GM12878 (cell line): ENCODE data around the gene RBM15. TPM values are rescaled to one million over a fixed set of nuclear protein-coding genes. Genes with fewer than 3 reads are reported as not detected.
A peak's percentile ranks its signal among the peaks of the same experiment; 100 is the strongest.

Experiments used
- ATAC-seq: fragments of 200-7000 bp; cut with Tn5 transposase; 3 replicates; pipeline ENCODE4 v1.9.1; 2020; ENCODE audit warnings: mild to moderate bottlenecking, moderate library complexity
- BruUV-seq: library from RNA; stranded (reverse); fragments of 400-500 nt; replicated peaks from 2 replicates; lab custom pipeline; 2021; lab: Mats Ljungman, UMichigan
- CTCF ChIA-PET: fragments of 300-600 bp; sonication (Branson Sonifier 250); formaldehyde crosslinking; extraction: SDS; loops from one replicate; lab custom pipeline; 2021; ENCODE audit warnings: inconsistent platforms; lab: Yijun Ruan, JAX
- POLR2A ChIA-PET: fragments of 350-600 bp; formaldehyde crosslinking; extraction: SDS; loops from one replicate; lab custom pipeline; 2021; ENCODE audit warnings: inconsistent platforms; lab: Charles Lee
- RAD21 ChIA-PET: fragments of 300-600 bp; sonication (Branson Sonifier 250); formaldehyde crosslinking; loops from one replicate; lab custom pipeline; 2023; ENCODE audit warnings: antibody characterized with exemption; ENCODE audit not compliant: unreplicated experiment; lab: Charles Lee
- SMC1A ChIA-PET: fragments of 300-600 bp; sonication (Branson Sonifier 250); formaldehyde crosslinking; loops from one replicate; lab custom pipeline; 2023; ENCODE audit not compliant: unreplicated experiment, uncharacterized antibody; lab: Charles Lee
- DNase-seq: peaks from one replicate; pipeline ENCODE4 v3.0.0-alpha.2; 2011; ENCODE audit warnings: low read depth, low spot score
- FAIRE-seq: peaks from 3 replicates; lab custom pipeline; 2011; peaks lifted over from hg19 to GRCh38; lab: Jason Lieb, UNC
- H2AFZ ChIP-seq: 2 replicates; pipeline ENCODE4 v1.6.0; 2011; ENCODE audit warnings: low read depth, low read length, control low read depth; ENCODE audit not compliant: control insufficient read depth
- H3K27ac ChIP-seq: 2 replicates; pipeline ENCODE4 v1.5.1; 2011; ENCODE audit warnings: control low read depth; ENCODE audit not compliant: control insufficient read depth, insufficient read depth
- H3K27me3 ChIP-seq, 2 experiments: replicated peaks in 1 of 2; 2 replicates each; pipeline versions ENCODE4 v1.6.0 to v1.6.1; 2011; ENCODE audit warnings: low read length in 1 of 2; ENCODE audit not compliant: control insufficient read depth in 2 of 2, insufficient read depth in 2 of 2
- H3K36me3 ChIP-seq, 2 experiments: 2 replicates each; pipeline ENCODE4 v1.5.1; 2011; ENCODE audit warnings: low read length in 1 of 2; ENCODE audit not compliant: control insufficient read depth in 2 of 2, insufficient read depth in 2 of 2
- H3K4me1 ChIP-seq: 2 replicates; pipeline ENCODE4 v1.6.1; 2011; ENCODE audit warnings: mild to moderate bottlenecking, low read length, moderate library complexity, mixed read lengths; ENCODE audit not compliant: control insufficient read depth, insufficient read depth
- H3K4me2 ChIP-seq: 2 replicates; pipeline ENCODE4 v1.6.0; 2011; ENCODE audit warnings: control low read depth; ENCODE audit not compliant: control insufficient read depth, insufficient read depth
- H3K4me3 ChIP-seq: fragments of 200-600 bp; sonication (generic); 2 replicates; pipeline ENCODE4 v1.5.1; 2016
- H3K79me2 ChIP-seq: 2 replicates; pipeline ENCODE4 v1.6.0; 2011; ENCODE audit warnings: low read length; ENCODE audit not compliant: control insufficient read depth, insufficient read depth
- H3K9ac ChIP-seq: 2 replicates; pipeline ENCODE4 v1.8.0; 2011; ENCODE audit warnings: low read length, control low read depth, mixed read lengths; ENCODE audit not compliant: control insufficient read depth, insufficient read depth
- H3K9me3 ChIP-seq: replicated peaks from 3 replicates; pipeline ENCODE4 v1.5.1; 2011; ENCODE audit warnings: mild to moderate bottlenecking, low read length; ENCODE audit not compliant: control insufficient read depth, insufficient read depth
- H4K20me1 ChIP-seq: 2 replicates; pipeline ENCODE4 v1.6.0; 2011; ENCODE audit not compliant: control insufficient read depth, insufficient read depth
- ATF2 ChIP-seq: IDR thresholded peaks from 2 replicates; pipeline ENCODE4 v1.6.1; 2012; ENCODE audit warnings: low read length, inconsistent platforms
- ETV6 ChIP-seq, 2 experiments: fragments of 450-650 bp in 1 of 2; IDR thresholded peaks in 1 of 2; conservative IDR thresholded peaks in 1 of 2; 2 replicates each; pipeline ENCODE4 v1.6.1; 2014; ENCODE audit warnings: antibody characterized with exemption in 1 of 2, borderline replicate concordance in 1 of 2, low read depth in 1 of 2, mild to moderate bottlenecking in 1 of 2, moderate library complexity in 1 of 2
- FOXK2 ChIP-seq: fragments of 450-650 bp; IDR thresholded peaks from 2 replicates; pipeline ENCODE4 v1.6.1; 2017; ENCODE audit warnings: mild to moderate bottlenecking, moderate library complexity
- MYC ChIP-seq: IDR thresholded peaks from 2 replicates; pipeline ENCODE4 v1.6.1; 2011; ENCODE audit warnings: mild to moderate bottlenecking, low read length, moderate library complexity, inconsistent platforms; ENCODE audit not compliant: insufficient read depth, insufficient replicate concordance, insufficient read length, severe bottlenecking
- PRDM15 ChIP-seq: fragments of 450-650 bp; formaldehyde crosslinking; IDR thresholded peaks from 2 replicates; pipeline ENCODE4 v1.4.0; 2020; ENCODE audit warnings: mild to moderate bottlenecking, moderate library complexity
- RUNX3 ChIP-seq: IDR thresholded peaks from 2 replicates; pipeline ENCODE4 v1.6.1; 2012; ENCODE audit warnings: low read length, inconsistent platforms
- TARDBP ChIP-seq: IDR thresholded peaks from 2 replicates; pipeline ENCODE4 v1.6.1; 2016; ENCODE audit warnings: borderline replicate concordance
- ZNF207 ChIP-seq: fragments of 450-650 bp; IDR thresholded peaks from 2 replicates; pipeline ENCODE4 v1.6.1; 2014; ENCODE audit warnings: antibody characterized with exemption, mild to moderate bottlenecking, borderline replicate concordance
- WGBS: methylation state at CpG from one replicate; pipeline ENCODE4 v1.1.6; 2016; ENCODE audit warnings: low lambda C conversion rate; ENCODE audit not compliant: insufficient replicate concordance, insufficient coverage; ENCODE audit errors: missing lambda C conversion rate; 5-methylcytosine and 5-hydroxymethylcytosine counted together
- in situ Hi-C: fragments of 300-500 bp; cut with MboI; formaldehyde crosslinking; loops from 9 replicates; pipeline ENCODE4 v1.14.3; 2018; ENCODE audit warnings: mixed read lengths
- intact Hi-C: fragments of 100-400 bp; cut with micrococcal nuclease; formaldehyde crosslinking; loops from one replicate; pipeline ENCODE4 v1.14.2; 2022; ENCODE audit not compliant: unreplicated experiment
- polyA plus RNA-seq, 11 experiments: library from polyadenylated mRNA; depleted of rRNA in 4 of 11; unstranded in 6 of 11; stranded (reverse) in 5 of 11; fragments of >200 nt; fragmentation: Nextera tagmentation in 4 of 11; fragmentation: Illumina TruSeq in 1 of 11; extraction: Ambion mirVana in 4 of 11; extraction: Trizol in 1 of 11; gene quantifications; 1 replicate in 1 of 11; 2 replicates in 10 of 11; pipeline versions ENCODE4 v1.2.1 to v1.2.3, GENCODE V29; 2011 to 2016; ENCODE audit warnings: inconsistent platforms in 2 of 11, missing spikeins in 2 of 11, low read depth in 1 of 11
- total RNA-seq, 4 experiments: library from RNA; depleted of rRNA in 3 of 4; stranded (reverse); fragments of >200 nt in 3 of 4; fragmentation: Illumina TruSeq in 1 of 4; extraction: Trizol in 1 of 4; gene quantifications; 2 replicates each; pipeline versions ENCODE4 v1.2.1 to v1.2.3, GENCODE V29; 2013 to 2021

The RBM15 gene
- total and polyA plus RNA-seq, 10 of the 15 experiments (the other 5 are each of a cell fraction or from before 2014, with no cell fraction given) = 3.1 to 63.2 (median 26.7) TPM

DNA sequence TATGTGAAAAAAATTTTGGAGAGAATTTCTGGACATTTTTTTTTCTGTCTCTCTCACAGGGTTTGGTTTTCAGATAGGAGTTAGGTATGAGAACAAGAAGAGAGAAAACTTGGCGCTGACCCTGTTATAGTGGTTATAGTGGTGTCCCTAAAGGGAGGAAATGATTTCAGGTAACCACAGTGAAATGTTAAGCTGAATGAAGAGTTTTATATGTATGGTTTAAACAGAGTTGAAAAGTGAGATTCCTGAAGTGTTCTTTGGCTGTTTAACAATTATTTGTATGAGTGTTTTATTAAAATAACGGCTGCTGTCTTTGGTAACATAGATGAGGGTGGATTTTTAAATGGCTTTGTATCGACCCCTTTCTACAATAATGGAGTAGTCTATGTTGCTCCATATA, 6.3 kb downstream of the RBM15 start:
- in situ Hi-C loops = no loop called here
- BruUV-seq = no TSS peak
- SMC1A ChIA-PET = interaction anchor here (0.7 to 3.6 kb wide), 4 partner anchors 38 to 63 kb away, joined by 3 to 16 read pairs (median 5); no protein-coding TSS in a partner anchor
- Histone ChIP-seq H2AFZ (no peak overlapping the region), H3K4me3 (peak overlapping the region; percentile 83; the same call in 1 of the 2 replicates), H3K9me3 (no peaks in the 10 kb centered on the region), H3K27me3 (no peaks in the 10 kb centered on the region), H3K4me2 (peak overlapping the region; percentile 45), H3K36me3 (peaks cover 13 to 30% of the 10 kb centered on the region in 2 experiments), H3K27ac (peak overlapping the region; percentile 14; the same call in 1 of the 2 replicates), H3K9ac (peak overlapping the region; percentile 16; the same call in 1 of the 2 replicates), H3K79me2 (peaks cover 100% of the 10 kb centered on the region), H4K20me1 (peaks cover 6% of the 10 kb centered on the region; the same call in 1 of the 2 replicates), H3K4me1 (peaks cover 14% of the 10 kb centered on the region)
- POLR2A ChIA-PET = interaction anchor here (0.6 kb wide), 1 partner anchor 28 kb away, joined by 3 read pairs; no protein-coding TSS in a partner anchor
- peak; percentile 82 for FAIRE-seq
- RAD21 ChIA-PET = interaction anchor here (6.2 kb wide), 1 partner anchor 39 kb away, joined by 35 read pairs; no protein-coding TSS in a partner anchor
- TF ChIP-seq PRDM15 (CRISPR knock-in tag) (no peak), ETV6 (conservative IDR thresholded peaks at IDR 0.05 in 1 of 2, IDR thresholded peaks at IDR 0.05 in 1 of 2; ENCODE audit: borderline replicate concordance in 1 of 2, low read depth in 1 of 2) (no peak), FOXK2 (no peak), ZNF207 (no peak), RUNX3 (peak; percentile 77), ATF2 (no peak), TARDBP (no peak), MYC (no peak)
- CTCF ChIA-PET = interaction anchor here (0.7 to 1.8 kb wide), 2 partner anchors 50 to 138 kb away, joined by 3 read pairs; no protein-coding TSS in a partner anchor
- intact Hi-C loops = no loop called here
- DNase-seq = no peak
- ATAC-seq = peak; percentile 29; the same call in 2 of the 3 replicates
- WGBS = 45% methylated on average over 3 of the region's 3 CpGs
